Common myeloid progenitor, CD34-positive (primary cell): ENCODE results near the gene SLC49A3.

Experiments
- CTCF ChIA-PET: fragments of 350-600 bp; sonication (Branson Sonifier 250); formaldehyde crosslinking; loops from one replicate; lab custom pipeline; 2021; ENCODE audit warnings: antibody characterized with exemption; lab: Charles Lee
- POLR2A ChIA-PET: fragments of 350-600 bp; sonication (Branson Sonifier 250); formaldehyde crosslinking; loops from one replicate; lab custom pipeline; 2021; ENCODE audit warnings: antibody characterized with exemption; lab: Charles Lee
- DNase-seq, 3 donors: peaks; one replicate each; pipeline versions ENCODE4 v3.0.0 to v3.0.0-alpha.2; 2013
- H3K27ac ChIP-seq, 2 experiments: 1 replicate in 1 of 2; 2 replicates in 1 of 2; pipeline ENCODE4 v1.7.0; 2013; ENCODE audit warnings: inconsistent platforms in 2 of 2, low read length in 2 of 2, mild to moderate bottlenecking in 2 of 2, low read depth in 1 of 2, moderate library complexity in 1 of 2; ENCODE audit not compliant: severe bottlenecking in 2 of 2, insufficient read depth in 1 of 2, poor library complexity in 1 of 2
- H3K27me3 ChIP-seq, 5 experiments: replicated peaks in 2 of 5; 1 replicate in 3 of 5; 2 replicates in 2 of 5; pipeline versions ENCODE4 v1.6.1 to v1.7.0; 2013; ENCODE audit warnings: low read length in 4 of 5, mild to moderate bottlenecking in 2 of 5, moderate library complexity in 2 of 5, inconsistent platforms in 1 of 5; ENCODE audit not compliant: insufficient read depth in 5 of 5, control insufficient read depth in 4 of 5
- H3K36me3 ChIP-seq, 4 experiments: 1 replicate in 2 of 4; 2 replicates in 2 of 4; pipeline versions ENCODE4 v1.6.1 to v1.7.0; 2013; ENCODE audit warnings: low read length in 3 of 4, control low read depth in 1 of 4, mild to moderate bottlenecking in 1 of 4; ENCODE audit not compliant: control insufficient read depth in 4 of 4, insufficient read depth in 4 of 4
- H3K4me1 ChIP-seq, 4 experiments: 1 replicate in 3 of 4; 2 replicates in 1 of 4; pipeline versions ENCODE4 v1.6.1 to v1.7.1; 2013; ENCODE audit warnings: low read length in 3 of 4, mild to moderate bottlenecking in 3 of 4, control low read depth in 1 of 4, inconsistent platforms in 1 of 4, moderate library complexity in 1 of 4; ENCODE audit not compliant: control insufficient read depth in 4 of 4, insufficient read depth in 4 of 4; ENCODE audit errors: control extremely low read depth in 1 of 4
- H3K4me3 ChIP-seq, 7 experiments: 1 replicate in 4 of 7; 2 replicates in 3 of 7; pipeline versions ENCODE4 v1.5.1 to v1.7.0; 2013; ENCODE audit warnings: mild to moderate bottlenecking in 7 of 7, low read length in 6 of 7, moderate library complexity in 6 of 7, inconsistent platforms in 2 of 7, low read depth in 2 of 7, control low read depth in 1 of 7; ENCODE audit not compliant: insufficient read depth in 4 of 7, control insufficient read depth in 1 of 7; ENCODE audit errors: extremely low read depth in 1 of 7
- H3K9me3 ChIP-seq, 5 experiments: 1 replicate in 4 of 5; 2 replicates in 1 of 5; pipeline versions ENCODE4 v1.6.1 to v1.7.1; 2013; ENCODE audit warnings: low read length in 4 of 5, mild to moderate bottlenecking in 2 of 5, inconsistent platforms in 1 of 5, low read depth in 1 of 5, moderate library complexity in 1 of 5; ENCODE audit not compliant: control insufficient read depth in 4 of 5, insufficient read depth in 2 of 5; ENCODE audit errors: control extremely low read depth in 1 of 5
- WGBS: methylation state at CpG from one replicate; pipeline ENCODE4 v1.1.5; 2013; ENCODE audit not compliant: insufficient coverage; 5-methylcytosine and 5-hydroxymethylcytosine counted together

Gene SLC49A3

GRCh38 chr4:687971-688853 lies 739 bp downstream of the SLC49A3 start:
- H3K4me1 ChIP-seq = peaks cover 0 to 30% (median 26%) of the 10 kb centered on the region in 4 experiments
- POLR2A ChIA-PET = no interaction called here
- no peak overlapping the region for H3K27ac ChIP-seq

GRCh38 chr4:687048-687970 lies 1.6 kb downstream of the SLC49A3 start:
- no peak for DNase-seq
- Histone ChIP-seq H3K9me3 (no peaks in the 10 kb centered on the region), H3K27me3 (no peaks in the 10 kb centered on the region), H3K4me1 (peaks cover 0 to 36% (median 33%) of the 10 kb centered on the region in 4 experiments), H3K27ac (peak overlapping the region in 1 of 2 experiments; percentile 18), H3K4me3 (no peak overlapping the region), H3K36me3 (no peaks in the 10 kb centered on the region)
- 96% methylated on average over 31 of the region's 38 CpGs for WGBS
- ChIA-PET POLR2A (interaction anchor here (0.6 kb wide), 1 partner anchor 25 kb away, joined by 3 read pairs; no protein-coding TSS in a partner anchor), CTCF (interaction anchor here (0.8 to 2.3 kb wide), 5 partner anchors 10 to 16 kb away, joined by 3 to 6 read pairs (median 4); partner anchors contain the start of genes ATP5ME and MYL5)

More at GRCh38 chr4:687971-688853, 739 bp downstream of the SLC49A3 start:
- CTCF ChIA-PET = interaction anchor here (1.6 kb wide), 1 partner anchor 13 kb away, joined by 6 read pairs; the partner anchor contains the start of genes ATP5ME and MYL5
- no peak for DNase-seq
- 84% methylated on average over 19 of the region's 26 CpGs for WGBS
- Histone ChIP-seq H3K36me3 (no peaks in the 10 kb centered on the region), H3K9me3 (no peaks in the 10 kb centered on the region), H3K4me3 (peak overlapping the region in 5 of 7 experiments; percentile 48 to 75 (median 64)), H3K27me3 (no peaks in the 10 kb centered on the region)

GRCh38 chr4:686413-687040 lies 2.4 kb downstream of the SLC49A3 start:
- no peak overlapping the region for H3K27ac ChIP-seq
- H3K4me1 ChIP-seq = peaks cover 0 to 40% (median 33%) of the 10 kb centered on the region in 4 experiments
- ChIA-PET POLR2A (interaction anchor here (0.6 kb wide), 1 partner anchor 24 kb away, joined by 3 read pairs; no protein-coding TSS in a partner anchor), CTCF (interaction anchor here (0.8 to 2.3 kb wide), 5 partner anchors 10 to 17 kb away, joined by 3 to 6 read pairs (median 4); partner anchors contain the start of genes ATP5ME and MYL5)
- no peaks in the 10 kb centered on the region for H3K27me3 ChIP-seq
- whole genome bisulfite sequencing = 97% methylated on average over 28 of the region's 31 CpGs
- H3K9me3 ChIP-seq = no peaks in the 10 kb centered on the region
- H3K4me3 ChIP-seq = no peak overlapping the region
- H3K36me3 ChIP-seq = no peaks in the 10 kb centered on the region
- DNase-seq = no peak

- H3K9me3 ChIP-seq = no peaks in the 10 kb centered on the region
- no peaks in the 10 kb centered on the region for H3K36me3 ChIP-seq
- no peak overlapping the region for H3K27ac ChIP-seq
- no peak overlapping the region for H3K4me3 ChIP-seq
- ChIA-PET POLR2A (no interaction called here), CTCF (interaction anchor here (1.4 to 2.3 kb wide), 3 partner anchors 11 to 21 kb away, joined by 3 to 6 read pairs (median 5); no protein-coding TSS in a partner anchor)
- no peak for DNase-seq
- H3K4me1 ChIP-seq = peaks cover 0 to 45% (median 37%) of the 10 kb centered on the region in 4 experiments
- 98% methylated on average over 31 of the region's 37 CpGs for WGBS
- no peaks in the 10 kb centered on the region for H3K27me3 ChIP-seq
These were observed 3.1 kb downstream of the SLC49A3 start for GRCh38 chr4:685679-686412.

- Histone ChIP-seq H3K4me3 (no peak overlapping the region), H3K27me3 (no peaks in the 10 kb centered on the region), H3K27ac (no peak overlapping the region), H3K4me1 (peaks cover 0 to 49% (median 36%) of the 10 kb centered on the region in 4 experiments), H3K9me3 (no peaks in the 10 kb centered on the region), H3K36me3 (no peaks in the 10 kb centered on the region)
- ChIA-PET POLR2A (no interaction called here), CTCF (interaction anchor here (0.7 to 2.2 kb wide), 7 partner anchors 8 to 440 kb away, joined by 3 to 11 read pairs (median 5); no protein-coding TSS in a partner anchor)
- DNase-seq = no peak
- 92% methylated on average over 11 of the region's 21 CpGs for WGBS
These were observed 4.2 kb downstream of the SLC49A3 start for GRCh38 chr4:684623-685327.
